H1 (cell line): Measurements from ENCODE around the gene PITX3. TPM values are rescaled to one million over a fixed set of nuclear protein-coding genes. Genes with fewer than 3 reads are reported as not detected.

Experiments used
- CTCF ChIA-PET: fragments of 300-600 bp; sonication (Branson Sonifier 250); formaldehyde crosslinking; loops from one replicate; lab custom pipeline; 2021; ENCODE audit not compliant: partially characterized antibody; lab: Charles Lee
- POLR2A ChIA-PET: fragments of 300-600 bp; sonication (Branson Sonifier 250); formaldehyde crosslinking; loops from one replicate; lab custom pipeline; 2021; ENCODE audit warnings: inconsistent platforms; ENCODE audit not compliant: partially characterized antibody; lab: Charles Lee
- DNase-seq, 2 experiments: peaks; one replicate each; pipeline versions ENCODE4 v3.0.0 to v3.0.0-alpha.2; 2010 to 2022; ENCODE audit warnings: low spot score in 2 of 2, low read depth in 1 of 2, mixed read lengths in 1 of 2
- FAIRE-seq: peaks from 2 replicates; lab custom pipeline; 2011; peaks lifted over from hg19 to GRCh38; lab: Jason Lieb, UNC
- H2AFZ ChIP-seq: 2 replicates; pipeline ENCODE4 v1.8.1; 2012; ENCODE audit warnings: low read length, inconsistent platforms
- H2AK5ac ChIP-seq: 2 replicates; pipeline ENCODE4 v1.6.1; 2013; ENCODE audit warnings: low read depth, low read length
- H2BK120ac ChIP-seq: replicated peaks from 2 replicates; pipeline ENCODE3; 2013; ENCODE audit warnings: low read depth, low read length, inconsistent platforms
- H2BK12ac ChIP-seq: 2 replicates; pipeline ENCODE4 v1.6.1; 2013; ENCODE audit warnings: low read depth, low read length
- H2BK15ac ChIP-seq: 2 replicates; pipeline ENCODE4 v1.6.1; 2013; ENCODE audit warnings: low read length
- H2BK20ac ChIP-seq: 2 replicates; pipeline ENCODE4 v1.6.1; 2013; ENCODE audit warnings: low read length
- H2BK5ac ChIP-seq: 2 replicates; pipeline ENCODE4 v1.6.1; 2013; ENCODE audit warnings: low read depth, low read length
- H3K14ac ChIP-seq: 2 replicates; pipeline ENCODE4 v1.6.1; 2013; ENCODE audit warnings: inconsistent platforms; ENCODE audit not compliant: insufficient read length
- H3K18ac ChIP-seq: 2 replicates; pipeline ENCODE4 v1.6.1; 2013; ENCODE audit warnings: low read length; ENCODE audit errors: extremely low read depth
- H3K23ac ChIP-seq: 2 replicates; pipeline ENCODE4 v1.6.1; 2013; ENCODE audit warnings: inconsistent platforms; ENCODE audit not compliant: insufficient read length
- H3K23me2 ChIP-seq: 2 replicates; pipeline ENCODE4 v1.6.1; 2013; ENCODE audit warnings: low read depth, low read length
- H3K27ac ChIP-seq: 2 replicates; pipeline ENCODE4 v1.6.1; 2011; ENCODE audit warnings: low read depth, low read length, inconsistent platforms
- H3K27me3 ChIP-seq, 4 experiments: replicated peaks in 1 of 4; 1 replicate in 1 of 4; 2 replicates in 3 of 4; pipeline versions ENCODE4 v1.6.1 to v1.8.1; 2011 to 2013; ENCODE audit warnings: low read length in 3 of 4, mild to moderate bottlenecking in 3 of 4, inconsistent platforms in 2 of 4, mixed read lengths in 2 of 4, moderate library complexity in 1 of 4; ENCODE audit not compliant: control insufficient read depth in 3 of 4, insufficient read depth in 3 of 4; ENCODE audit errors: extremely low read depth in 1 of 4
- H3K36me3 ChIP-seq, 4 experiments: 2 replicates each; pipeline versions ENCODE4 v1.6.1 to v1.8.1; 2011 to 2013; ENCODE audit warnings: mild to moderate bottlenecking in 4 of 4, low read length in 3 of 4, moderate library complexity in 2 of 4, control low read depth in 1 of 4, inconsistent platforms in 1 of 4; ENCODE audit not compliant: insufficient read depth in 4 of 4, control insufficient read depth in 2 of 4
- H3K4ac ChIP-seq: replicated peaks from 2 replicates; pipeline ENCODE3; 2013; ENCODE audit warnings: low read length, low read depth, mixed read lengths, inconsistent platforms; ENCODE audit not compliant: insufficient read length
- H3K4me1 ChIP-seq, 4 experiments: replicated peaks in 1 of 4; 1 replicate in 1 of 4; 2 replicates in 3 of 4; pipeline versions ENCODE4 v1.6.1 to v1.8.1; 2011 to 2013; ENCODE audit warnings: low read length in 3 of 4, inconsistent platforms in 2 of 4, mixed read lengths in 1 of 4; ENCODE audit not compliant: insufficient read depth in 4 of 4, control insufficient read depth in 3 of 4
- H3K4me2 ChIP-seq, 2 experiments: 2 replicates each; pipeline versions ENCODE4 v1.6.1 to v1.8.1; 2011 to 2013; ENCODE audit warnings: low read depth in 2 of 2, low read length in 2 of 2, control low read depth in 1 of 2, inconsistent platforms in 1 of 2, mild to moderate bottlenecking in 1 of 2; ENCODE audit not compliant: insufficient read depth in 1 of 2
- H3K4me3 ChIP-seq, 4 experiments: fragments of 200-600, 300-600 bp in 1 of 4; sonication (generic), shearing (Covaris generic), sonication (Bioruptor Twin) in 1 of 4; 2 replicates each; pipeline versions ENCODE4 v1.5.1 to v1.8.1; 2011 to 2016; ENCODE audit warnings: low read length in 4 of 4, low read depth in 3 of 4, control low read depth in 2 of 4, inconsistent platforms in 2 of 4, mild to moderate bottlenecking in 2 of 4, mixed read lengths in 1 of 4, moderate library complexity in 1 of 4; ENCODE audit not compliant: insufficient read depth in 2 of 4; ENCODE audit errors: extremely low read depth in 1 of 4
- H3K56ac ChIP-seq: replicated peaks from 2 replicates; pipeline ENCODE3; 2013; ENCODE audit warnings: low read depth, mild to moderate bottlenecking, mixed read lengths, low read length, inconsistent platforms; ENCODE audit not compliant: insufficient read length
- H3K79me1 ChIP-seq: 2 replicates; pipeline ENCODE4 v1.6.1; 2013; ENCODE audit warnings: low read depth, low read length, control low read depth
- H3K79me2 ChIP-seq, 2 experiments: 2 replicates each; pipeline versions ENCODE4 v1.6.1 to v1.8.1; 2012 to 2013; ENCODE audit warnings: low read length in 2 of 2, mild to moderate bottlenecking in 2 of 2, inconsistent platforms in 1 of 2; ENCODE audit not compliant: insufficient read depth in 2 of 2, control insufficient read depth in 1 of 2
- H3K9ac ChIP-seq, 4 experiments: replicated peaks in 1 of 4; 1 replicate in 1 of 4; 2 replicates in 3 of 4; pipeline versions ENCODE4 v1.6.1 to v1.8.1; 2011 to 2013; ENCODE audit warnings: low read depth in 3 of 4, low read length in 3 of 4, control low read depth in 2 of 4, mild to moderate bottlenecking in 2 of 4, moderate library complexity in 2 of 4, inconsistent platforms in 1 of 4; ENCODE audit errors: extremely low read depth in 1 of 4
- H3K9me3 ChIP-seq, 2 experiments: 2 replicates each; pipeline versions ENCODE4 v1.6.1 to v1.8.1; 2012 to 2013; ENCODE audit warnings: mild to moderate bottlenecking in 2 of 2, moderate library complexity in 2 of 2, control low read depth in 1 of 2, inconsistent platforms in 1 of 2, low read depth in 1 of 2, low read length in 1 of 2, mixed read lengths in 1 of 2; ENCODE audit not compliant: insufficient read depth in 2 of 2
- H4K20me1 ChIP-seq, 2 experiments: replicated peaks in 1 of 2; 2 replicates each; pipeline versions ENCODE3 to v1.8.1; 2011 to 2013; ENCODE audit warnings: inconsistent platforms in 2 of 2, low read length in 2 of 2, mild to moderate bottlenecking in 1 of 2; ENCODE audit not compliant: insufficient read depth in 2 of 2, control insufficient read depth in 1 of 2
- H4K5ac ChIP-seq: 2 replicates; pipeline ENCODE4 v1.6.1; 2013; ENCODE audit warnings: low read length, low read depth, mixed read lengths, inconsistent platforms; ENCODE audit not compliant: insufficient read length
- H4K8ac ChIP-seq: 2 replicates; pipeline ENCODE4 v1.8.0; 2013; ENCODE audit warnings: mild to moderate bottlenecking, moderate library complexity, low read length, inconsistent platforms; ENCODE audit not compliant: insufficient read depth; ENCODE audit errors: extremely low read depth
- H4K91ac ChIP-seq: replicated peaks from 2 replicates; pipeline ENCODE3; 2013; ENCODE audit warnings: low read length, mixed read lengths, inconsistent platforms; ENCODE audit not compliant: insufficient read length
- ATF3 ChIP-seq: IDR thresholded peaks from 2 replicates; pipeline ENCODE4 v1.6.1; 2011; ENCODE audit warnings: low read depth, mild to moderate bottlenecking, low read length; ENCODE audit not compliant: insufficient read depth
- CEBPB ChIP-seq: IDR thresholded peaks from 2 replicates; pipeline ENCODE4 v1.6.1; 2012; ENCODE audit warnings: low read depth, low read length
- CTCF ChIP-seq, 3 experiments: IDR thresholded peaks; 1 replicate in 2 of 3; 2 replicates in 1 of 3; pipeline versions ENCODE4 v1.5.1 to v1.6.1; 2011; ENCODE audit warnings: low read length in 3 of 3, mild to moderate bottlenecking in 3 of 3, inconsistent platforms in 2 of 3, low read depth in 1 of 3, moderate library complexity in 1 of 3; ENCODE audit not compliant: insufficient read depth in 1 of 3; ENCODE audit errors: control extremely low read depth in 1 of 3
- EZH2 ChIP-seq: fragments of 200-600 bp; sonication (generic); IDR thresholded peaks from 2 replicates; pipeline ENCODE4 v1.7.1; 2012; ENCODE audit warnings: low read depth, mild to moderate bottlenecking, moderate library complexity, low read length, inconsistent platforms; ENCODE audit not compliant: severe bottlenecking
- GTF2F1 ChIP-seq: IDR thresholded peaks from 2 replicates; pipeline ENCODE4 v1.6.1; 2012; ENCODE audit warnings: low read depth, low read length, improper control_type of control experiment, borderline replicate concordance
- JUND ChIP-seq: IDR thresholded peaks from 2 replicates; pipeline ENCODE4 v1.6.1; 2011; ENCODE audit warnings: mild to moderate bottlenecking, improper control_type of control experiment, low read length
- RBBP5 ChIP-seq: IDR thresholded peaks from 2 replicates; pipeline ENCODE4 v1.7.1; 2012; ENCODE audit warnings: low read depth, mild to moderate bottlenecking, inconsistent platforms, low read length, moderate library complexity, borderline replicate concordance
- RNF2 ChIP-seq: fragments of 200-900, 300-1000 bp; sonication (generic); IDR thresholded peaks from 2 replicates; pipeline ENCODE4 v1.7.1; 2016; ENCODE audit warnings: borderline replicate concordance, low read depth, mild to moderate bottlenecking, antibody characterized with exemption, low read length; ENCODE audit not compliant: poor library complexity, severe bottlenecking; ENCODE audit errors: missing control alignments
- TAF7 ChIP-seq: optimal IDR thresholded peaks from 2 replicates; pipeline ENCODE3; 2011; ENCODE audit warnings: low read depth, mild to moderate bottlenecking, inconsistent platforms, low read length, moderate library complexity, borderline replicate concordance
- ZNF274 ChIP-seq: IDR thresholded peaks from 2 replicates; pipeline ENCODE4 v1.7.0; 2012; ENCODE audit warnings: low read length, borderline replicate concordance; ENCODE audit errors: extremely low read depth
- WGBS, 2 experiments: shearing (Covaris generic) in 1 of 2; methylation state at CpG; one replicate each; pipeline versions ENCODE4 v1.1.6 to v1.1.7; 2013 to 2015; ENCODE audit warnings: low lambda C conversion rate in 2 of 2, mixed read lengths in 2 of 2, inconsistent platforms in 1 of 2, low coverage in 1 of 2, missing lambda C conversion rate in 1 of 2; ENCODE audit not compliant: insufficient replicate concordance in 2 of 2, insufficient coverage in 1 of 2, insufficient read length in 1 of 2; ENCODE audit errors: extremely low coverage in 1 of 2, missing lambda C conversion rate in 1 of 2; 5-methylcytosine and 5-hydroxymethylcytosine counted together
- polyA plus RNA-seq, 7 experiments: library from polyadenylated mRNA; depleted of rRNA in 3 of 7; stranded (reverse) in 5 of 7; unstranded in 2 of 7; fragments of >200 nt in 5 of 7; fragments of 200-250 nt in 2 of 7; gene quantifications; 1 replicate in 5 of 7; 2 replicates in 1 of 7; 4 replicates in 1 of 7; pipeline versions ENCODE4 v1.2.1 to v1.2.3, GENCODE V29; 2011 to 2013; ENCODE audit warnings: missing spikeins in 2 of 7, mixed read lengths in 2 of 7
- total RNA-seq: library from RNA; stranded (reverse); fragmentation: NEBNext Ultra II Directional; extraction: Animal tissue kit (Norgen Biotek cat#: 25700); gene quantifications from 2 replicates; pipeline ENCODE4 v1.2.1, GENCODE V29; 2021

The PITX3 gene
- total and polyA plus RNA-seq, 2 of the 8 experiments (the other 6 are each of a cell fraction or from before 2014, with no cell fraction given): 0.18 to 0.41 TPM

GRCh38 chr10:102235598-102235920, 5.8 kb downstream of the PITX3 start:
- H4K20me1 ChIP-seq: peaks cover 0 to 11% of the 10 kb centered on the region in 2 experiments
- FAIRE-seq: no peak
- H3K4me1 ChIP-seq: peaks cover 0 to 15% (median 3%) of the 10 kb centered on the region in 4 experiments; a peak in 5 of 7 replicates
- H3K14ac ChIP-seq: no peak overlapping the region
- WGBS, 2 experiments: 88% methylated on average over 1 of the region's 1 CpG; no CpG with 5 or more reads in 1 of the 2 experiments
- H3K36me3 ChIP-seq: no peaks in the 10 kb centered on the region; a peak in 1 of 8 replicates
- no peak overlapping the region for H4K91ac ChIP-seq
- no peaks in the 10 kb centered on the region for H3K79me2 ChIP-seq
- no peak for DNase-seq
- no peak overlapping the region for H3K9ac ChIP-seq
- H3K27ac ChIP-seq: no peak overlapping the region
- H4K5ac ChIP-seq: no peak overlapping the region
- H2BK120ac ChIP-seq: no peak overlapping the region
- no peak overlapping the region for H2BK20ac ChIP-seq
- H3K79me1 ChIP-seq: no peaks in the 10 kb centered on the region
- H2BK12ac ChIP-seq: no peak overlapping the region
- H3K23ac ChIP-seq: no peak overlapping the region
- no peak overlapping the region for H2AK5ac ChIP-seq
- POLR2A ChIA-PET: interaction anchor here (1.4 kb wide), 1 partner anchor 160 kb away, joined by 4 read pairs; the partner anchor contains the start of gene NFKB2
- no peak overlapping the region for H2BK15ac ChIP-seq
- no peak overlapping the region for H3K4me2 ChIP-seq
- CTCF ChIA-PET: interaction anchor here (0.6 to 24.6 kb wide), 12 partner anchors 8 to 274 kb away, joined by 3 to 862 read pairs (median 4); partner anchors contain the start of genes GBF1 and NFKB2
- no peak overlapping the region for H3K4ac ChIP-seq
- H3K56ac ChIP-seq: no peak overlapping the region
- no peak overlapping the region for H3K18ac ChIP-seq
- no peak overlapping the region for H2BK5ac ChIP-seq
- H3K9me3 ChIP-seq: no peaks in the 10 kb centered on the region
- H3K27me3 ChIP-seq: peaks cover 41 to 94% (median 80%) of the 10 kb centered on the region in 4 experiments
- peaks cover 3% of the 10 kb centered on the region; the same call in 1 of the 2 replicates for H3K23me2 ChIP-seq
- no peak overlapping the region for H3K4me3 ChIP-seq
- H4K8ac ChIP-seq: no peak overlapping the region
- no peak overlapping the region for H2AFZ ChIP-seq
- no peak for TF ChIP-seq RNF2
- no peak for TF ChIP-seq JUND
- TF ChIP-seq CEBPB: no peak
- no peak for TF ChIP-seq TAF7
- TF ChIP-seq ATF3: no peak
- TF ChIP-seq RBBP5: no peak
- TF ChIP-seq GTF2F1: no peak
- TF ChIP-seq CTCF (IDR thresholded peaks at IDR 0.05; ENCODE audit: control extremely low read depth in 1 of 3, insufficient read depth in 1 of 3, low read depth in 1 of 3, low read length in 3 of 3): no peak
- TF ChIP-seq ZNF274: no peak
- TF ChIP-seq EZH2: no peak
